Fibroblast of skin of right quadriceps (primary cell): ENCODE measurements around the gene OXSR1.
"Not testable (repeated sequence)": the region's sequence is repeated elsewhere in the genome, so short reads cannot be mapped to it uniquely, and the experiment has no call there.

ENCODE experiments used
- DNase-seq: peaks from one replicate; pipeline ENCODE4 v3.0.0-alpha.2; 2013

OXSR1 gene

DNA sequence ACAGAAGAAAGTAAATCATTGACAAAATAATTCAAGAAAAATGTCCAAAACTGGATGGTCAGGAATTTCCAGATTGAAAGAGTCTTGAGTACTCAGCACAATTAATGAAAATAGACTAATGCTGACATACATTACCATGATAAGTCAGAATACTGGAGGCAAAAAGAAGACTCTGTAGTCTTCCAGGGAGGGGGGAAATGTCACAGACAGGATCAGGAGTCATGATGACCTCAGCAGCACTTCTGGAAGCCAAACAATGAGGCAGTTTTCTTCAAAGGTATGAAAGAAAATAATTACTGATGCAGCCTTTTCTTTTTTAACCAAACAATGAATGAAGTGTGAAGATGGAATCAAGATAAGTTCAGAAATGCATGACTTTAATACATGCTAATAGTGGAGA lies 70.1 kb downstream of the OXSR1 start:
- no peak for DNase-seq

DNA sequence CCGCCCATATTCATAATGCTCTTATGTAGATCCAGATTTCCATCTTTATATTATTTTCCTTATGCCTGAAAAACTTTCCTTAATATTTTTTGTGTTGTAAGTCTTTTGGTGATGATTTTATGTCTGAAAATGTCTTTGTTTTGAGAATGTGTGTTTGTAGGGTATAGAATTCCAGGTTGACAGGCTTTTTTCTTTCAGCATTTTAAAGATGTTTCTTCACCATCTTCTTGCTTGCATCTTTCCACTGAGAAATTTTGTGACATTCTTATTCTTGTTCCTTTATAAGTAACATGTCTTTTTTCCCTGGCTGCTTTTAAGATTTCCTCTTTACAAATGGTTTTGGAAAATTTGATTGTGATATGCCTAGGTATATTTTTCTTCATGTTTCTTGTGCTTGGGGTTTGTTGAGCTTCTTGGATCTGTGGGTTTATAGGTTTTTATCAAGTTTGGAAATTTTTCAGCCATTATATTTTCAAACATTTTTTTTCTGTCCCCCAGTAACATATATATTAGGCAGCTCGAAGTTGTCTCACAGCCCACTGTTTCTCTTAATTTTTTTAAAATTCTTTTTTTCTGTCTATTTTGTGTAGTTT lies 73.2 kb downstream of the OXSR1 start:
- DNase-seq = no peak

DNA sequence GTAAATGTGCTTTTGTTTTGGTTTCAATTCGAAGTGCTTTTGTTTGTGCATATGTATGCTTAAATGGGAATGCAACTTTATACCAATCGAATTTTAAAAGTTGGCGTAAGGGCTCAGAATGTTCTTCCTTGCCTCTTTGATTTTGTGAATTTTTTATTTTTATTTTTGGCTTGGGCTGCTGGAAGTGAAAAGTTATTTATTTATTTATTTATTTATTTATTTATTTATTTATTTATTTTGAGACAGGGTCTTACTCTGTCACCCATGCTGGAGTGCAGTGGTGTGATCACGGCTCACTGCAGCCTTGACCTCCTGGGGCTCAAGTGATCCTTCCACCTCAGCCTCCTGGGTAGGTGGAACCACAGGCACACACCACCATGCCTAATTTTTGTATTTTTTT lies 77.5 kb downstream of the OXSR1 start:
- not testable (repeated sequence) for DNase-seq

DNA sequence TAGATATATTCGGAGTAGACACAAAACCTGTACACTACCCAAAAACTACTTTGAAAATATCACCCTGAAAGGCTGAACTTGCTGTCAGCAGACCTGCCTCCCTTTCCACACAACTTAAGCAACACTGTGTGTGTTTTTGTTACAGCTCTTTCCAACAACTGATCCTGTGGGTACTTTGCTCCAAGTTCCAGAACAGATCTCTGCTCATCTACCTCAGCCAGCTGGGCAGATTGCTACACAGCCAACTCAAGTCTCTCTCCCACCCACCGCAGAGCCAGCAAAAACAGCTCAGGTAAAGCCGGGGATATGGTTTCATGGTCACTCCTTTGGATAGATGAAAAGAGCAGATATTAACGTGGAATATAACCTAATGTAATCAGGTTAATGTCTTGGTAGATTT lies 80.6 kb downstream of the OXSR1 start:
- no peak for DNase-seq

DNA sequence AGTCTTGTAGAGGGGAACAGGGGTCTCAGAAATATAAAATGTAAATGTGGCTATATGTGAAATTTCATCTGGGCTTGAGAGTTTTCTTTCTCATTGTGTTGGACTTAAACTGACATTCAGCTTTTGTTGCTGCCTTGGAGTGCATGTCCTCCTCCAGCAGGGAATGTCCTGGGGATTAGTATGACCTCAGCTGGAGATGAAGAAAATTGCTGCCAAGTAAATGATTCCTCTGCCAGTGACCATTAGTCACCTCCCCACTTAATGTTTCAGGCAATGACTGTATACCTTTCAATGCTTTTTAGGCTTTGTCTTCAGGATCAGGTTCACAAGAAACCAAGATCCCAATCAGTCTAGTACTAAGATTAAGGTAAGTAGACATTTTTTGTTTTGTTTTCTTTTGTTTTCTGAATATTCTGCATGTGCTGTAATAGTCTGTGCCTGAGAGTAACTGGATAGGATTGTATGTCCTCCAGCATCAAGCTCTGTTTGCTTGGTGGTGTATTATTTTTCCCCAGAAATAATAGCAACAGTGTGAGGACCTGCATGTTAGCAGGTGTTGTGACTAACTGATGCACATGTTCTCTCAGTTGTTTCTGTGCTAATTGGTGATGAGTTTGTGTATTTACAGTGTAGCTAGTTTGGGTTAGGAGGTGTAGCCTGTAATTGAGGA lies 82.2 kb downstream of the OXSR1 start:
- DNase-seq = peak; percentile 83

DNA sequence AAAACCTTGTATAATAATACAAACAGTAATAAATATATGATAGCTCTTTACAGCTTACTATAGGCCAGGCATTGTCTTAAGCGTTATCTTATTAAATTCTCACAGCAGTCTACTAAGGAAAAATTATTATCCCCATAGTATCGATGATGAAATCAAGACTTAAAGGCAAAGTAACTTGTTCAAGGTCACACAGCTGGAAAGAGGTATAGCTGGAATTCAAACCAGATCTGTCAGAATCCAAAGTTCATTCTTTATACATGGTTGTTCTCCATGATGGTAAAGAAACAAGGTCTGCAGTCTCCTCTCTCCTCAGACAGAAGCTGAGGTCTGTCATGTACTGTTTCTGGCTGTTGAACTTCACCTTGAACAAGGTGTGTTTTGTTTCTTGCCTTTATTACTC lies 84.9 kb downstream of the OXSR1 start:
- no peak for DNase-seq

DNA sequence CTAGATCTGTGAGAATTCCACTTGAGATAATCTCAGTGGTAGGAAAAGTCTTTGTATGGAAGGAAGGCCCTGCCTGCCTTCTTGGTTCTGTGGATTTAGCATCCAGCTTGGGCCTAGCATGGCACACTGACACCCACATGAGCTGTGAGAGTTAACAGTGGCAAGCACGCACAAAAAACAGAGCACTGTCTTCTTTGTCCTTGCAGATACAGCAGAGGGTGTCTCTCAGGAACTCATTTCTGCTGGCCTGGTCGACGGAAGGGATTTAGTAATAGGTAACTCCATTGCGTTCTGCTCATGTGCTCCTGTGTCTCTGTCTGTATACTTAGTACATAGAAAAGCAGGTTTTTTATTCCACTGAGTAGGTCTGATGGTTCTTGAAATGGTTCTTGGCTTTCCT lies 85.9 kb downstream of the OXSR1 start:
- DNase-seq = no peak

DNA sequence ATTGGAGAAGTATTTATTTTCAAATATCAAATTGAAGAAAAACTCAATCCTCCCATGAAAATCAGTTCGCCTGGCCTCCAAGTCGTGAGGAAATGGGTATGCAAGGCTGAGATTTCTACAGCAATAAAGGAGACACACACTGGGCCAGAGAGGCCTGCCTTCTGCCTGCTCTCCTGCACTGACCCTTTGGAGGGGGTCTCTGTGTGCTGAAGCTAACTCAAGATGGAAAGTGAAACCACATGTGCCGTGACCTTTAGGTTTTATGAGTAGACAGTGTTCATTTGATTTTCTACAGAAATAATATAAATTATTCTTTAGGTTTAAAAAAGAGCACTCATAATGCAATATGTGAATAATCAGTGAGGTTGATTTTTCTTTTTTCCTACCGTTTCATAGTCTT lies 88.4 kb downstream of the OXSR1 start:
- no peak for DNase-seq

DNA sequence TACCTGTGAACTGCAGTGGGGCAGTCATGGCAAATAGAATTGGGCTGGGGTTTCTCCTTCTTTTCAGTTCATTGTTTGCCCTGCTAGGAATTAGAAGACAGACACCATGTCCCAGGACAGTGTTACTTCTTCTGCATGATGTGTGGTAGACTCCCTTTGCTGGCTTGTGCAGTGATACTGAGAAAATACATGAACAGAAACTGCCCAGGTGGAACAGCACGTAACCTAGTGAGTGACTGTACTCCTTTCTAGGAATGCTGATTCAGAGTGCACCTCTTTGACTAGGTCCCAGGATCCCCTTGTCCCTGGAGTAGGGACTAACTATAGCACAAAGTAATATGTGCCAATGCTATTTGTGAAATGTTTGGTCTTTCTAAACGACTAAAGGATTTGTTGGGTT lies 89.5 kb downstream of the OXSR1 start:
- no peak for DNase-seq

DNA sequence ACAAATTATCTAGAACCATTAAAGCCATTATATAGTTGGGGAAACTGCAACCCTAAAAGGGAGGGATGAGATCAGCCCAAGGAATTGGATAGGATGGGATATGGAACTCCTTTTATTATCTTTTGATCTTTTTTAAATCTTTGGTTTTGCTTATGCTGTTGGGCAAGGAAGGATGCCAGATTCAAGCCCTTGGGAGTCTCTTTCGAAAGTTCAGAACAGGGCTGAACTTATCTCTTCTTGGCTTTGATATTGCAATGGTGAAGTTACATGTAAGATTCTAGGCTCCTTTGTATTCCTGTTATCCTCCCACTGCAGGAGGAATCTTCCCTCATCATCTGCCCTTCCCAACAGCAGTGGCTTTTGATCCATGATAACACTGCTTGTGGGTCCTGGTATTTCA lies 90.3 kb downstream of the OXSR1 start:
- DNase-seq = no peak

DNA sequence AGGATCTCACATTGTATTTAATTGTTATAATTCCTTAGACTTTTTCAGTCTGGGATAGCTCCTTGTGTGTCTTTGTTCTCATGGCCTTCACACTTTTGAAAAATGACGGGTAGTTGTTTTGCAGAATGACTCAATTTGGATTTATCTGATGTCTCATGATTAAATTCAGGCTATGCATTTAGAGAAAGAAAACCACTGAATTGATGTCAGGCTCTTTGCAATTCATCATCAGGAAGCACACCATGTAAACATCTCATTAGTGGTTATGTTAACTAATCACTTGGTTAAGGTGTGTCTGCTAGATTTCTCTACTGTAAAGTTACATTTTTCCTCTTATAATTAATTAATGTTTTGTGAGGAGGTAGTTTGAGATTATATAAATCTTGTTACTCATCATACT lies 92.2 kb downstream of the OXSR1 start:
- no peak for DNase-seq

DNA sequence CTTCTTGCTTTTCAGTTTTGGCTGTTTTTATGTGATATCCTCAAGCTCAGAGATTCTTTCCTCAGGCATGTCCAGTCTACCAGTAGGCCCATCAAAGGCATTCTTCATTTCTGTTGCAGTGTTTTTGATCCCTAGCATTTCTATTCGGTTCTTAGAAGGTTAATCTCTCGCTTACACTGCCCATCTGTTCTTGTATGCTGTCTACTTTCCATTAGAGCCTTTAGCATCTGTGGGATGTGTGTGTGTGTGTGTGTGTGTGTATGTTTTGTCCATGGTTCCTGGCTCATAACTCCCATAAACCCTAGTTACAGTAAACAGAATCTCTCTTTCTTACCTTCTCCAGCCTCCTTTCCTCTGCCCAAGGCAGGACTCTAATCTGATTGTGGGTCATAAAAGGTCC lies 95.1 kb downstream of the OXSR1 start:
- no peak for DNase-seq

DNA sequence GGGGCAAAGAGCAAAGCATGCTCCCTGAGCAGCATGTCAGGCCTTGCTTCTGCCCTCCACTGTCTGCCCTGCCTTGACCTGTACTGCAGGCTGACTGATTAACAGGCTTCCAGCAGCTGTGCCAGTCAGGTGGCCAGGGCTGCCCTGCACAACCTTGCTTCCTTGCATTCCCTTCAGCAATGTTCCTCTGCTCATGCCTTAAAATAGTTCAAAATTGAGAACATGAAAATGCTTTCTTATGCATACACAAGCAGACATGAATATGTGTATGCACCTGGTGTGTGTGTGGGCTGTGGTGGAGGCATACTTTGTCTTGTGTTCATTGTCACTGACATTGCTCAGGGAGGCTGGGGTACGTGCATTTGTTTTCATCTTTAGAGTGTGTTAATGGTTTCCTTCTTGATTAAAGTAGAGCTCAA lies 99.0 kb downstream of the OXSR1 start:
- DNase-seq = no peak

DNA sequence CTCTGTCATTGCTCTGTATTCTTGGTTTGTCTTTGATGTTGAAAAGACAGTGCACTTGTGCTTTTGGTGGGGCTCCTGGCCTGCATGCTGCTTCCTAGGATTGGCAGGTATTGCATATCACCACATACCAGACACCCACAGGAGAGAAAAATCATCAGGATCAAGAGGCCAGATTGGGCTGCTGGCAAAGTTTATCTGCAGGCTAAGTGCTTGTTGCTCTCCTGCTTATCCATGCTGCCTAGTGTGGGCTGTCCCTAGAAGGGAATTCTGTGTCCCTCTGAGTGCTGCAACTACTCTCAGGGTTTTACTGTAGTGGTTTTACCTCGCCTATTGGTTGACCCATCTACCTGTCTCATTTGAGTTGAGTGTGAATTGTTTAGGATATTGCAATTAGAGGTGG lies 99.4 kb downstream of the OXSR1 start:
- DNase-seq = no peak

DNA sequence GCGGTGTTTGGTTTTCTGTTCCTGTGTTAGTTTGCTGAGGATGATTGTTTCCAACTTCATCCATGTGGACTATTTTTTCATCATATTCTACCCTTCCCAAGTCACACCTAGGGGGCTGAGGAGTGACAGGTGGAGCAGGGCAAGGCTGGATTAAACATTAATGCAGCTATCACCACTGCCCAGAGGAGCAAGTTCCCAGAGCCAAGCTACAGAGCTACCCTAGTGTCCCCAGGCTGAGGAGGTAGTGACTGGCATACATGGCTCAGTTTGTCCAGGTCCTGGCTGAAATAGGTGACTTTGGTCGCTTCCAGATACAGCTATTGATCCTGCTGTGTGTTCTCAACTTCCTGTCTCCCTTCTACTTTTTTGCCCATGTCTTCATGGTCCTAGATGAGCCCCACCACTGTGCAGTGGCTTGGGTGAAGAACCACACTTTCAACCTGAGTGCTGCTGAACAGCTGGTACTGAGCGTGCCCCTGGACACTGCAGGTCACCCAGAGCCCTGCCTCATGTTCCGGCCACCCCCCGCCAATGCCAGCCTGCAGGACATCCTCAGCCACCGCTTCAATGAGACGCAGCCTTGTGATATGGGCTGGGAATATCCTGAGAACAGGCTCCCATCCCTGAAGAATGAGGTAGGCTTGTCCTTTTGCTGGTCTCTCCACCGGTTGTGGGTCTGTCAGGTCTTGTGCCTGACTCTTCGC lies 100.4 kb downstream of the OXSR1 start, which contains the start of gene SLC22A13:
Gene SLC22A13 (plus strand): TSS at position 209 of the 704 bp plus-strand sequence. CDS start 49 bp downstream, at position 258.
- no peak for DNase-seq

DNA sequence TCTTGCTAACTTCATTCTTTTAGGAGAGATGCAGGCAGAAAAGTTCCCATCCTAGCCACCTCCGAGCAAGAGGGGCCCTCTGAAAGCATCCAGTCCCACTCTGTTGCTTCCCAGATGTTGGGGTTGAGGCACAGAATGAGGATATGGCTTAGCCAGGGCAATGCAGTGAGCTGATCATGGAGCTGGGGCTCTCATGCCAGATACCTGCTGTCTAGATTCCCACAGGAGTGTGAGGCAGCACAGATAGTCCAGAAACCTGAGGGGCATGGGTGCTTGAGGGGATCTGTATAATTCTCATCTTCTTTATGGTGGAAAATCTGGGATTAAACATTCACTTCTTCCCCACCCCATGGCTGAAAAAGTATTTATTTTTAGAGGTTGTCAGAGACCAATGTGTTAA lies 101.5 kb downstream of the OXSR1 start:
- no peak for DNase-seq

DNA sequence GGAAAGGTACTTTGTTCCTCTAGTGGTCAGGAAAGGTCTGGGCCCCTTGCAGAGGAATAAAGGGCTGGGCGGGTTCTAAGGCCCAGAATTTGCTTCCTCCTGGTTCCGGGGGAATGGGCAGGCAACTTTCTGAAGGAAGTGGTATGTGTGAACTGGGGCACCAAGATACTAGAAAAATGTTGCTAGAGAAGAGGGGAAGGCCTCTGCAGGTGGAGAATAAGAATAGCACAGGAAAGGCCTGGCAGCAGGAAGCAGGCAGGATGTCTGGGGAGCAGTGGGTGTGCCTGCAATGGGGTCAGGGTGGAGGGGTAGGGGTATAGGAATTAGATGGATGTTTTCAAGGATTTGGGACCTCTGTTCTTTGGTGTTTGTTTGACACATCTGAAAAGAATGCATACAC lies 102.3 kb downstream of the OXSR1 start:
- DNase-seq = no peak

DNA sequence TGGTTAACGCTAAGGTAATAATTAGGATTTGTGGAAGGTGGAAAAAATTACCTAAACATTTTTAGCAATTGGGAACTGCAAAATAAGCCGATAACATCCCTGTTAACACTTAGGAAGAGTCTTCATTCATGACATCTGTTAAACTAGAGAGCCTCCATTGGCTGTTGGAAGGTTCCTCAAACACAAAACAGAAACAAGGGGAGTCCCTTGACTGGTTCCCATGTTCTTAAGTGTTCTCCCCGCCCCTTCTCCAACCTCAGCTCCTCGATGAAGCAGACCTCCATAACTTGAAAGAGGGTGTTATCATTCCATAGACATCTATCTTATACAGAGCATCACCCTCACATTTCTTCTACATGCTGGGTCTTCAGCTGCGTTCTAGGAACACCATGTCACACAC lies 102.8 kb downstream of the OXSR1 start:
- no peak for DNase-seq

DNA sequence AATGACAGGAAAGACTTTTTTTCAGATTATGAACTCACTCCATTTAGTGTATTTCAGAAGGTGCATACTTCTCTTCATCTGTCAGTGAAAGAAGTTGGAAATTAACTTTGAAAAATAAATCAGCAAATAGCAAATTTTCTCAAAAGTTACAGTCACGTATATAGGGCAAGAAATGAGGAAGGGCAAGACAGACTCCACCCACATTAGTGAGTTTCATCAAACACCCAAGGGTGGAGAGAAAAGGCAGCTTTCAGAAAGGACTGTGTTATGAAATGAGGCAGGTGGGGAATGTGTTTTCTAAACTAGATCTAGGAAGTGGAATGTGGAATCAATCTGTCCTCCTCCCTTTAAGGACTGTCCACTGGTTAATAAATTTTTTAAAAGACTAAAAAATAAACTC lies 103.2 kb downstream of the OXSR1 start:
- no peak for DNase-seq

DNA sequence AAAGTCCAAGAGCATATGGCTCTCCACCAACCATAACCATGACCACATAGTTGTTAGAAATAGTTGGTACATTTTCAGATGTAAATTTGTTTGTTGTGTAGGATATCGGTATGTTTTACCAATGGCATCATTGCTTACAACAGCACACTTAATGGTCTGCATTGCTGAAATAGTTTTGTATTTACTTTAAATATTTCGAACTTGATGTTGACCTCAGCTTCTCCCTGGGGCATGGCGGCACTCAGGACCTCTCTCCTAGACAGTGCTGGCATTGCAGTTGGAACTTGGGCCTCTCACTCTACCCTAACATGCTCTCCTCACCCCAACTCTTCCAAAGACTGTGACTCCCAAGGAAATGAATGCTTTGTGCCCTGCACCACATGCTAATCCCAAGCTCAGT lies 105.3 kb downstream of the OXSR1 start:
- peak; percentile 10 for DNase-seq

DNA sequence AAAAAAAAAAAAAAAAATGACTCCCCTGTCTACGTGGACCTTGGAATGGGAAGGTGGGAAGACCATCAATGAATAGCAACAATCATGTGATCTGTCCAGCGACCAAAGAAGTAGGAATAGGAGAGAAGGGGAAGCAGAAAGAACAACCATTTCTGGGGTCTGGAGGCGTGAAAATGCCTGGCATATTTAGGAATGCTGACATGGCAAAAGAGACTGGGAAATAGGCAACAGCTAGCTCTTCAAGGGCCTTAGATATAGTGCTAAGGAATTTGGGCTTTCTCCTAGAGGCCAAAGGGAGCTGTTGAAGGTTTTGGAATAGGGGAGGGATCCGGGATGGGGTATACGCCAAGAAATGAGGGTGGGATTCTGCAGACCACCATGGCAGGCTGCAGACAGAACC lies 106.2 kb downstream of the OXSR1 start:
- no peak for DNase-seq

DNA sequence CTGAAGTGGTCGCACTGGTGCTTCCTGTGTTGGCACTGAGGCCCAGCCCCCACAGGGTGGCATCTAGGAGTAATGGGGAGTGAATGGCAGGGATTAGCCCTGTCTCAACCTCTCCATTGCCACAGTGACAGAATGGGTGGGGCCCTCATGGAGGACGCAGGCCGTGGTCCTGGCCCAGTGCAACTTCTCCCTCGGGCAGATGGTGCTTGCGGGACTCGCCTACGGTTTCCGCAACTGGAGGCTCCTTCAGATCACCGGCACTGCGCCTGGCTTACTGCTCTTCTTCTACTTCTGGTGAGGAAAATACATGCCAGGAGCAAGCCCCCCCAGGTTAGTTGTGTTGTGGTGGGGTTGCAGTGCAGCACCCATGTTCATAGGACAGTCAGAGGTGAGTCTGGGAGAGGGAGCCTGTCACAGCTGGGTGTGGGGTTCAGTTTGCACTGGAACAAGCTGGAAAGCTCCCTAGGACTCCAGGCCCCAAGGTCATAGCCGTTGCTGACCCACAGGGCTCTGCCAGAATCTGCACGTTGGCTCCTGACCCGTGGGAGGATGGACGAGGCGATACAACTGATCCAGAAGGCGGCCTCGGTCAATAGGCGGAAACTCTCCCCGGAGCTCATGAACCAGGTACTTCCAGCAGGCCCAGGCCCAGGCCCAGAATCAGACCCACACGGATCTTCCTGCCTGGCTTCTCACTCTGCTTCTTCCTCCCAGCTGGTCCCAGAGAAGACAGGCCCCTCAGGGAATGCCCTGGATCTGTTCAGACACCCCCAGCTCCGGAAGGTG lies 109.7 kb downstream of the OXSR1 start:
- no peak for DNase-seq

DNA sequence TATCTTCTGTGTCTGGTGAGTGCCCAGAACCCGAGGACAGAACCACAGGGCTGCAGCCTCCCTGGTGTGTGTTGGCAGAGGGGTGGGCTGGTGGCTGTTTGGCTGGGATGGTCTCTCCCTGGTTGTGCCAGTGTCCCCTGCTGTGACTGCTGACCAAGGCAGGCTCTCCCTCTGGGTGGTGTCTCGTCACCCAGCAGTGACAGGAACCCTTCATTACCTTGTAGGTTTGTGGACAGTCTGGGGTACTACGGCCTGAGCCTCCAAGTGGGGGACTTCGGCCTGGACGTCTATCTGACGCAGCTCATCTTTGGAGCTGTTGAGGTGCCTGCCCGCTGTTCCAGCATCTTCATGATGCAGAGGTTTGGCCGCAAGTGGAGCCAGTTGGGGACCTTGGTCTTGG lies 110.3 kb downstream of the OXSR1 start:
- DNase-seq = no peak
